RWPE2 (cell line): Measurements from ENCODE around the gene GMDS.

Experiments used
- ATAC-seq: fragments of 200-7000 bp; cut with Tn5 transposase; 3 replicates; pipeline ENCODE4 v1.9.1; 2021; ENCODE audit warnings: low read depth
- DNase-seq: peaks from one replicate; pipeline ENCODE4 v3.0.0-alpha.2; 2020; ENCODE audit warnings: low spot score
- H3K27ac ChIP-seq: fragments of 450-650 bp; 2 replicates; pipeline ENCODE4 v1.5.1; 2017; ENCODE audit warnings: mild to moderate bottlenecking; ENCODE audit not compliant: poor library complexity, severe bottlenecking
- H3K27me3 ChIP-seq: fragments of 250-450 bp; sonication (Bioruptor Pico); 2 replicates; pipeline ENCODE4 v1.5.1; 2021; ENCODE audit warnings: mild to moderate bottlenecking, moderate library complexity; ENCODE audit not compliant: insufficient read depth, poor library complexity, severe bottlenecking
- H3K36me3 ChIP-seq: fragments of 250-450 bp; sonication (Bioruptor Pico); 2 replicates; pipeline ENCODE4 v1.5.1; 2020; ENCODE audit warnings: low read depth, mild to moderate bottlenecking, moderate library complexity
- H3K4me1 ChIP-seq: fragments of 250-450 bp; sonication (Bioruptor Pico); 2 replicates; pipeline ENCODE4 v1.5.1; 2021; ENCODE audit warnings: mild to moderate bottlenecking, moderate library complexity; ENCODE audit not compliant: insufficient read depth, poor library complexity, severe bottlenecking
- H3K4me3 ChIP-seq: fragments of 250-450 bp; sonication (Bioruptor Pico); 2 replicates; pipeline ENCODE4 v1.5.1; 2021; ENCODE audit warnings: mild to moderate bottlenecking, moderate library complexity; ENCODE audit not compliant: severe bottlenecking
- H3K9me3 ChIP-seq: fragments of 250-450 bp; sonication (Bioruptor Pico); 2 replicates; pipeline ENCODE4 v1.5.1; 2021; ENCODE audit warnings: mild to moderate bottlenecking, moderate library complexity; ENCODE audit not compliant: severe bottlenecking
- CTCF ChIP-seq: fragments of 450-650 bp; IDR thresholded peaks from one replicate; pipeline ENCODE4 v1.5.1; 2017; ENCODE audit warnings: mild to moderate bottlenecking, moderate library complexity; ENCODE audit not compliant: poor library complexity, severe bottlenecking

The GMDS gene

GRCh38 chr6:1841136-1841535 lies 404.3 kb downstream of the GMDS start:
- no peak for ATAC-seq

GRCh38 chr6:1840491-1841121 lies 404.8 kb downstream of the GMDS start:
- DNase-seq = no peak
- peaks cover 17% of the 10 kb centered on the region for H3K4me1 ChIP-seq
- no peak overlapping the region for H3K4me3 ChIP-seq
- ATAC-seq = no peak
- H3K27me3 ChIP-seq = no peaks in the 10 kb centered on the region
- no peaks in the 10 kb centered on the region for H3K9me3 ChIP-seq
- no peaks in the 10 kb centered on the region for H3K36me3 ChIP-seq
- no peak overlapping the region for H3K27ac ChIP-seq
- no peak for TF ChIP-seq CTCF

More at GRCh38 chr6:1841136-1841535, 404.3 kb downstream of the GMDS start:
- Histone ChIP-seq H3K9me3 (no peaks in the 10 kb centered on the region), H3K4me3 (no peak overlapping the region), H3K36me3 (no peaks in the 10 kb centered on the region), H3K27ac (no peak overlapping the region), H3K4me1 (peaks cover 17% of the 10 kb centered on the region), H3K27me3 (no peaks in the 10 kb centered on the region)
- no peak for TF ChIP-seq CTCF
- no peak for DNase-seq

GRCh38 chr6:1839361-1839760 lies 406.0 kb downstream of the GMDS start:
- no peak for ATAC-seq

GRCh38 chr6:1838604-1839213 lies 406.7 kb downstream of the GMDS start:
- no peaks in the 10 kb centered on the region for H3K9me3 ChIP-seq
- DNase-seq = no peak
- H3K27ac ChIP-seq = peak overlapping the region; percentile 57
- H3K4me1 ChIP-seq = peaks cover 17% of the 10 kb centered on the region
- H3K4me3 ChIP-seq = no peak overlapping the region
- no peaks in the 10 kb centered on the region for H3K27me3 ChIP-seq
- no peak for TF ChIP-seq CTCF
- H3K36me3 ChIP-seq = no peaks in the 10 kb centered on the region
- ATAC-seq = peak; percentile 92

More at GRCh38 chr6:1839361-1839760, 406.0 kb downstream of the GMDS start:
- Histone ChIP-seq H3K4me1 (peaks cover 17% of the 10 kb centered on the region), H3K9me3 (no peaks in the 10 kb centered on the region), H3K27me3 (no peaks in the 10 kb centered on the region), H3K36me3 (no peaks in the 10 kb centered on the region), H3K4me3 (no peak overlapping the region), H3K27ac (no peak overlapping the region)
- no peak for DNase-seq
- no peak for TF ChIP-seq CTCF

- Histone ChIP-seq H3K36me3 (no peaks in the 10 kb centered on the region), H3K4me1 (peaks cover 17% of the 10 kb centered on the region), H3K27me3 (no peaks in the 10 kb centered on the region), H3K4me3 (no peak overlapping the region), H3K9me3 (no peaks in the 10 kb centered on the region), H3K27ac (peak overlapping the region; percentile 57)
- DNase-seq (no peak), ATAC-seq (peak; percentile 46; the same call in 2 of the 3 replicates)
- TF ChIP-seq CTCF = no peak
Observed at GRCh38 chr6:1837826-1838225, 407.6 kb downstream of the GMDS start.
